H9 (cell line): ENCODE measurements around the gene OGFR. TPM values are rescaled to one million over a fixed set of nuclear protein-coding genes. Genes with fewer than 3 reads are reported as not detected.

Experiments
- DNase-seq: peaks from one replicate; pipeline ENCODE4 v3.0.0-alpha.2; 2017
- H2AFZ ChIP-seq: one replicate; pipeline ENCODE4 v1.6.1; 2013; ENCODE audit warnings: mild to moderate bottlenecking, low read length, control low read depth, moderate library complexity
- H2AK5ac ChIP-seq: 2 replicates; pipeline ENCODE4 v1.6.1; 2013; ENCODE audit warnings: low read length, control low read depth, mixed read lengths; ENCODE audit not compliant: insufficient read length
- H2BK120ac ChIP-seq: one replicate; pipeline ENCODE4 v1.6.1; 2013; ENCODE audit warnings: low read depth, mild to moderate bottlenecking, low read length, control low read depth, inconsistent platforms; ENCODE audit not compliant: poor library complexity, severe bottlenecking
- H2BK12ac ChIP-seq: 2 replicates; pipeline ENCODE4 v1.6.1; 2013; ENCODE audit warnings: low read length, control low read depth, mixed read lengths, low read depth; ENCODE audit not compliant: insufficient read length
- H2BK15ac ChIP-seq: 2 replicates; pipeline ENCODE4 v1.6.1; 2013; ENCODE audit warnings: low read depth, low read length, control low read depth
- H2BK20ac ChIP-seq: one replicate; pipeline ENCODE4 v1.6.1; 2013; ENCODE audit warnings: low read depth, mild to moderate bottlenecking, low read length, control low read depth, inconsistent platforms; ENCODE audit not compliant: poor library complexity, severe bottlenecking
- H2BK5ac ChIP-seq: 2 replicates; pipeline ENCODE4 v1.6.1; 2013; ENCODE audit warnings: low read length, control low read depth, mixed read lengths; ENCODE audit not compliant: insufficient read length
- H3K14ac ChIP-seq: 2 replicates; pipeline ENCODE4 v1.6.1; 2013; ENCODE audit warnings: low read length, control low read depth; ENCODE audit not compliant: insufficient read depth
- H3K18ac ChIP-seq: 2 replicates; pipeline ENCODE4 v1.6.1; 2013; ENCODE audit warnings: low read depth, mild to moderate bottlenecking, mixed read lengths, low read length, control low read depth; ENCODE audit not compliant: insufficient read length
- H3K23ac ChIP-seq: 2 replicates; pipeline ENCODE4 v1.6.1; 2013; ENCODE audit warnings: low read length, control low read depth, mixed read lengths, low read depth; ENCODE audit not compliant: insufficient read length
- H3K23me2 ChIP-seq: 2 replicates; pipeline ENCODE4 v1.6.1; 2013; ENCODE audit warnings: low read depth, mild to moderate bottlenecking, mixed read lengths, low read length, control low read depth; ENCODE audit not compliant: insufficient read length, poor library complexity, severe bottlenecking
- H3K27ac ChIP-seq: 2 replicates; pipeline ENCODE4 v1.5.1; 2013; ENCODE audit warnings: low read length, control low read depth, mixed read lengths, low read depth; ENCODE audit not compliant: insufficient read length
- H3K27me3 ChIP-seq: 2 replicates; pipeline ENCODE4 v1.6.1; 2013; ENCODE audit warnings: low read length, control low read depth, inconsistent platforms; ENCODE audit not compliant: insufficient read depth
- H3K4ac ChIP-seq: 2 replicates; pipeline ENCODE4 v1.6.1; 2013; ENCODE audit warnings: low read depth, mild to moderate bottlenecking, control low read depth, inconsistent platforms, low read length, moderate library complexity
- H3K4me1 ChIP-seq: 2 replicates; pipeline ENCODE4 v1.6.1; 2013; ENCODE audit warnings: low read length, control low read depth, inconsistent platforms; ENCODE audit not compliant: insufficient read depth
- H3K4me2 ChIP-seq: 2 replicates; pipeline ENCODE4 v1.6.1; 2013; ENCODE audit warnings: low read length, control low read depth, mixed read lengths; ENCODE audit not compliant: insufficient read length, insufficient read depth
- H3K56ac ChIP-seq: 2 replicates; pipeline ENCODE4 v1.6.1; 2013; ENCODE audit warnings: low read depth, mild to moderate bottlenecking, mixed read lengths, low read length, control low read depth; ENCODE audit not compliant: insufficient read length
- H3K79me1 ChIP-seq: 2 replicates; pipeline ENCODE4 v1.6.1; 2013; ENCODE audit warnings: low read depth, mild to moderate bottlenecking, moderate library complexity, low read length, control low read depth, inconsistent platforms; ENCODE audit not compliant: insufficient read depth, poor library complexity, severe bottlenecking
- H3K79me2 ChIP-seq: 2 replicates; pipeline ENCODE4 v1.6.1; 2013; ENCODE audit warnings: low read length, control low read depth, inconsistent platforms; ENCODE audit not compliant: insufficient read depth
- H3K9ac ChIP-seq: 2 replicates; pipeline ENCODE4 v1.6.1; 2013; ENCODE audit warnings: low read length, control low read depth, mixed read lengths; ENCODE audit not compliant: insufficient read length; ENCODE audit errors: extremely low read depth
- H3K9me3 ChIP-seq: one replicate; pipeline ENCODE4 v1.6.1; 2013; ENCODE audit warnings: low read depth, low read length, inconsistent platforms; ENCODE audit not compliant: control insufficient read depth
- H3T11ph ChIP-seq: one replicate; pipeline ENCODE4 v1.6.1; 2013; ENCODE audit warnings: mild to moderate bottlenecking, low read length, control low read depth, inconsistent platforms
- H4K20me1 ChIP-seq: one replicate; pipeline ENCODE4 v1.6.1; 2013; ENCODE audit not compliant: control insufficient read depth, insufficient read length, insufficient read depth
- H4K5ac ChIP-seq: 2 replicates; pipeline ENCODE4 v1.6.1; 2013; ENCODE audit warnings: low read depth, mild to moderate bottlenecking, mixed read lengths, low read length, control low read depth; ENCODE audit not compliant: insufficient read length
- H4K8ac ChIP-seq: replicated peaks from 2 replicates; pipeline ENCODE4 v1.6.1; 2013; ENCODE audit warnings: low read length, control low read depth, mixed read lengths, low read depth; ENCODE audit not compliant: insufficient read length
- H4K91ac ChIP-seq: 2 replicates; pipeline ENCODE4 v1.6.1; 2013; ENCODE audit warnings: low read depth, mild to moderate bottlenecking, moderate library complexity, mixed read lengths, low read length, control low read depth; ENCODE audit not compliant: insufficient read length
- H3K27ac Mint-ChIP-seq, 3 experiments: 2 replicates in 2 of 3; 3 replicates in 1 of 3; pipeline ENCODE4 v1.8.0; 2020 to 2021; ENCODE audit warnings: mixed read lengths in 3 of 3, mild to moderate bottlenecking in 1 of 3, moderate library complexity in 1 of 3
- H3K27me3 Mint-ChIP-seq: 2 replicates; pipeline ENCODE4 v1.8.0; 2021; ENCODE audit warnings: low read depth, mild to moderate bottlenecking, moderate library complexity, mixed read lengths
- H3K36me3 Mint-ChIP-seq, 3 experiments: 2 replicates in 2 of 3; 3 replicates in 1 of 3; pipeline ENCODE4 v1.8.0; 2020 to 2021; ENCODE audit warnings: low read depth in 3 of 3, mixed read lengths in 3 of 3; ENCODE audit not compliant: insufficient read depth in 1 of 3
- H3K4me1 Mint-ChIP-seq, 2 experiments: 2 replicates each; pipeline ENCODE4 v1.8.0; 2020; ENCODE audit warnings: mixed read lengths in 2 of 2
- H3K4me3 Mint-ChIP-seq, 2 experiments: 2 replicates in 1 of 2; 3 replicates in 1 of 2; pipeline ENCODE4 v1.8.0; 2020 to 2021; ENCODE audit warnings: mild to moderate bottlenecking in 2 of 2, mixed read lengths in 2 of 2, moderate library complexity in 1 of 2
- H3K9me3 Mint-ChIP-seq, 2 experiments: 2 replicates in 1 of 2; 3 replicates in 1 of 2; pipeline ENCODE4 v1.8.0; 2020; ENCODE audit warnings: mild to moderate bottlenecking in 2 of 2, mixed read lengths in 2 of 2, moderate library complexity in 1 of 2
- WGBS: extraction: QIAGEN DNeasy Blood & Tissue Kit; methylation state at CpG from one replicate; pipeline ENCODE4 v1.1.7; 2013; ENCODE audit warnings: missing lambda C conversion rate, low lambda C conversion rate, mixed read lengths; ENCODE audit not compliant: insufficient read length; ENCODE audit errors: extremely low coverage; 5-methylcytosine and 5-hydroxymethylcytosine counted together
- total RNA-seq: library from RNA; stranded (reverse); gene quantifications from 2 replicates; pipeline ENCODE4 v1.2.1, GENCODE V29; 2021
- TF ChIP-seq, protein P1 (sequence below): fragments of 200-600 bp; sonication (generic); conservative IDR thresholded peaks from 3 replicates; pipeline ENCODE4 v1.8.0; 2021; ENCODE audit warnings: antibody characterized with exemption, mild to moderate bottlenecking

The OGFR gene
- total RNA-seq, 1 experiment from 2014 or later, result 33.1 TPM

DNA sequence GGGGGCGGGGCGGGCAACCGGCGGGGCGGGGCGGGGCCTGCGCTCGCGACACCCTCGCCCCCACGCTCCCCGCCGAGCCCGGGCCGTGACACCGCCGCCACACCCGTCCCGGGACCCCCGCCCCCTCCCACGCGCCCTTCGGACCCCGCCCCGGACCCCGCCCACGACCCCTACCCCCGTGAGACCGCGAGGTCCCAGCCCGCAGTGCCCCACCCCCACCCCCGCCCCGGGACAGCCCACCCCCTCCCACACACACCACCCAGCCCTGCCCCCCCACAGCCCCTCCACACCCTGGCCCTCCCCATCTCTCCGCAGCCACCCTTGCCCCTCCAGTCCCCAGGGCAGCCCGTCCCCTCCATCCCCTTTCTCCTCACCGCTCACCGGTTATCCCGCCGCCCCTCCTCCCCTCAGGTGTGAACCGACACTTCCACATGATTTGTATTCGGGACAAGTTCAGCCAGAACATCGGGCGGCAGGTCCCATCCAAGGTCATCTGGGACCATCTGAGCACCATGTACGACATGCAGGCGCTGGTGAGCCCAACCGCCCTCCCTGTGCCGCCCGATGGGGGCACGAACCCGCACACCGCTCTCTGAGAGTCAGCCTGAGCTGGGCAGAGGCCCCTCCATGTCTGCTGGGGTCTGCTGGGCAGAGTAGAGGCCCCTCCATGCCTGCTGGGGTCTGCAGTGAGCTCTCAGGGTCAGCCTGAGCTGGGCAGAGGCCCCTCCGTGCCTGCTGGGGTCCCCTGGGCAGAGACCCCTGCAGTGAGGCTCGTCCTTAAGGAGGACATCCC is 7.7 kb upstream of the OGFR start:
- peaks cover 20% of the 10 kb centered on the region for H3K27me3 Mint-ChIP-seq
- peak overlapping the region; percentile 22 for H3K4me2 ChIP-seq
- no peak overlapping the region for H3K56ac ChIP-seq
- no peaks in the 10 kb centered on the region for H3K79me2 ChIP-seq
- no peaks in the 10 kb centered on the region for H3K79me1 ChIP-seq
- H3K4ac ChIP-seq, result no peak overlapping the region
- no peak overlapping the region for H2BK15ac ChIP-seq
- H3K4me1 ChIP-seq, result no peaks in the 10 kb centered on the region
- H3K4me1 Mint-ChIP-seq, result peaks cover 9 to 14% of the 10 kb centered on the region in 2 experiments; a peak in 2 of 4 replicates
- H3K27ac Mint-ChIP-seq, result 0 out of 7 replicates have a peak overlapping the region, but pooled peaks of 1 of the 3 experiments have one; percentile 77
- no peak for DNase-seq
- no peak overlapping the region for H3K14ac ChIP-seq
- H3K9me3 ChIP-seq, result no peaks in the 10 kb centered on the region
- H3K9me3 Mint-ChIP-seq, result no peaks in the 10 kb centered on the region
- peaks cover 13 to 38% (median 34%) of the 10 kb centered on the region in 3 experiments for H3K36me3 Mint-ChIP-seq
- no peak overlapping the region for H4K91ac ChIP-seq
- H2BK5ac ChIP-seq, result no peak overlapping the region
- no peak overlapping the region for H2AK5ac ChIP-seq
- no peak overlapping the region for H3K27ac ChIP-seq
- no peak overlapping the region for H3K9ac ChIP-seq
- H3K18ac ChIP-seq, result no peak overlapping the region
- H4K5ac ChIP-seq, result no peak overlapping the region
- TF ChIP-seq, protein P1, sequence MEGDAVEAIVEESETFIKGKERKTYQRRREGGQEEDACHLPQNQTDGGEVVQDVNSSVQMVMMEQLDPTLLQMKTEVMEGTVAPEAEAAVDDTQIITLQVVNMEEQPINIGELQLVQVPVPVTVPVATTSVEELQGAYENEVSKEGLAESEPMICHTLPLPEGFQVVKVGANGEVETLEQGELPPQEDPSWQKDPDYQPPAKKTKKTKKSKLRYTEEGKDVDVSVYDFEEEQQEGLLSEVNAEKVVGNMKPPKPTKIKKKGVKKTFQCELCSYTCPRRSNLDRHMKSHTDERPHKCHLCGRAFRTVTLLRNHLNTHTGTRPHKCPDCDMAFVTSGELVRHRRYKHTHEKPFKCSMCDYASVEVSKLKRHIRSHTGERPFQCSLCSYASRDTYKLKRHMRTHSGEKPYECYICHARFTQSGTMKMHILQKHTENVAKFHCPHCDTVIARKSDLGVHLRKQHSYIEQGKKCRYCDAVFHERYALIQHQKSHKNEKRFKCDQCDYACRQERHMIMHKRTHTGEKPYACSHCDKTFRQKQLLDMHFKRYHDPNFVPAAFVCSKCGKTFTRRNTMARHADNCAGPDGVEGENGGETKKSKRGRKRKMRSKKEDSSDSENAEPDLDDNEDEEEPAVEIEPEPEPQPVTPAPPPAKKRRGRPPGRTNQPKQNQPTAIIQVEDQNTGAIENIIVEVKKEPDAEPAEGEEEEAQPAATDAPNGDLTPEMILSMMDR, result no peak
- no peak overlapping the region for H2BK12ac ChIP-seq
- no peaks in the 10 kb centered on the region for H3K27me3 ChIP-seq
- H3K23ac ChIP-seq, result no peak overlapping the region
- H3K4me3 Mint-ChIP-seq, result peak overlapping the region; percentile 74 to 88
- no peak overlapping the region for H3T11ph ChIP-seq
- H4K20me1 ChIP-seq, result no peaks in the 10 kb centered on the region
- H2AFZ ChIP-seq, result no peak overlapping the region
- no CpG with 5 or more reads among the region's 53 CpGs for WGBS
- H2BK20ac ChIP-seq, result no peak overlapping the region
- no peak overlapping the region for H4K8ac ChIP-seq
- H2BK120ac ChIP-seq, result no peak overlapping the region
- H3K23me2 ChIP-seq, result peaks cover 4% of the 10 kb centered on the region
